VCaP (cell line): ENCODE measurements around the gene COL6A2.

Experiments used
- H3K27ac ChIP-seq: fragments of 450-650 bp; 2 replicates; pipeline ENCODE4 v1.5.1; 2017
- CTCF ChIP-seq: fragments of 450-650 bp; conservative IDR thresholded peaks from 2 replicates; pipeline ENCODE4 v1.5.1; 2017; ENCODE audit warnings: mild to moderate bottlenecking, moderate library complexity

Gene COL6A2

GRCh38 chr21:46077674-46078101, 20.2 kb upstream of the COL6A2 start:
- no peak for TF ChIP-seq CTCF
- no peak overlapping the region for H3K27ac ChIP-seq

- no peak for TF ChIP-seq CTCF
Measured at GRCh38 chr21:46078322-46078977, 19.5 kb upstream of the COL6A2 start.

GRCh38 chr21:46078978-46079351, 18.9 kb upstream of the COL6A2 start:
- H3K27ac ChIP-seq = no peak overlapping the region
- no peak for TF ChIP-seq CTCF

More at GRCh38 chr21:46078322-46078977, 19.5 kb upstream of the COL6A2 start:
- H3K27ac ChIP-seq = no peak overlapping the region

- no peak overlapping the region for H3K27ac ChIP-seq
- no peak for TF ChIP-seq CTCF
Measured at GRCh38 chr21:46079352-46080170, 18.4 kb upstream of the COL6A2 start.

GRCh38 chr21:46080171-46081021, 17.5 kb upstream of the COL6A2 start:
- H3K27ac ChIP-seq = no peak overlapping the region
- no peak for TF ChIP-seq CTCF

GRCh38 chr21:46081022-46081861, 16.7 kb upstream of the COL6A2 start:
- TF ChIP-seq CTCF = no peak

More at GRCh38 chr21:46081022-46081861, 16.7 kb upstream of the COL6A2 start:
- H3K27ac ChIP-seq = no peak overlapping the region
